Ovary (tissue), 9 donors: ENCODE data around the gene FOXD2. TPM values are rescaled to one million over a fixed set of nuclear protein-coding genes. Genes with fewer than 3 reads are reported as not detected.

Experiments
- DNase-seq, 5 donors: peaks; one replicate each; pipeline ENCODE4 v3.0.0-alpha.2; 2019 to 2020
- H3K27ac ChIP-seq, 2 donors: fragments of 200-600 bp; one replicate each; pipeline versions ENCODE4 v1.5.1 to v1.8.0; 2019 to 2022
- H3K27me3 ChIP-seq: fragments of 200-600 bp; one replicate; pipeline ENCODE4 v1.8.0; 2022
- H3K36me3 ChIP-seq: fragments of 200-600 bp; sonication (generic); one replicate; pipeline ENCODE4 v1.5.1; 2019
- H3K4me1 ChIP-seq: one replicate; pipeline ENCODE4 v1.8.1; 2013; ENCODE audit warnings: mild to moderate bottlenecking, moderate library complexity; ENCODE audit not compliant: insufficient read depth
- H3K4me3 ChIP-seq: fragments of 200-600 bp; sonication (generic); one replicate; pipeline ENCODE4 v1.5.1; 2017
- H3K9me3 ChIP-seq, 2 donors: fragments of 200-600 bp in 1 of 2; sonication (generic) in 1 of 2; one replicate each; pipeline versions ENCODE4 v1.5.1 to v1.8.1; 2013 to 2019; ENCODE audit warnings: mild to moderate bottlenecking in 1 of 2, moderate library complexity in 1 of 2
- EP300 ChIP-seq: sonication (generic); formaldehyde crosslinking; IDR thresholded peaks from one replicate; pipeline ENCODE4 v1.6.1; 2017; ENCODE audit warnings: antibody characterized with exemption
- POLR2A ChIP-seq: fragments of 450-650 bp; IDR thresholded peaks from one replicate; pipeline ENCODE4 v1.6.1; 2017; ENCODE audit warnings: antibody characterized with exemption, mild to moderate bottlenecking, moderate library complexity
- WGBS, 3 donors: extraction: QIAGEN DNeasy Blood & Tissue Kit in 1 of 3; methylation state at CpG; one replicate each; pipeline versions ENCODE4 v1.1.5 to v1.1.7; 2013 to 2017; 5-methylcytosine and 5-hydroxymethylcytosine counted together
- intact Hi-C, 4 donors: fragments of 100-400 bp; cut with DNase I; formaldehyde crosslinking; loops; one replicate each; pipeline versions ENCODE4 v1.11.0 to v1.15.1; 2022 to 2023
- polyA plus RNA-seq, 2 donors: library from polyadenylated mRNA; stranded (reverse); fragments of 200-250 nt in 1 of 2; fragments of 350-450 nt in 1 of 2; fragmentation: Illumina TruSeq in 1 of 2; extraction: RNeasy Lipid Tissue Mini Kit (QIAGEN cat#74804) in 1 of 2; gene quantifications; one replicate each; pipeline ENCODE4 v1.2.3, GENCODE V29; 2013 to 2014
- total RNA-seq, 7 donors: library from RNA; depleted of rRNA in 2 of 7; stranded (reverse); fragments of >200 nt in 2 of 7; fragmentation: NEBNext Ultra II Directional in 3 of 7; extraction: Animal tissue kit (Norgen Biotek cat#: 25700) in 3 of 7; gene quantifications; one replicate each; pipeline versions ENCODE4 v1.1.0 to v1.2.4, GENCODE V29; 2016 to 2023
- TF ChIP-seq, protein P1 (sequence below), 3 donors: fragments of 450-650 bp in 2 of 3; fragments of 200-600 bp in 1 of 3; IDR thresholded peaks; one replicate each; pipeline versions ENCODE4 v1.5.1 to v1.8.0; 2016 to 2022; ENCODE audit warnings: antibody characterized with exemption in 3 of 3, mild to moderate bottlenecking in 1 of 3
- donor health status: DM: no; HTN: no; CAD: no; lungs with moderate emphysema.
- donor health status: DM: no; HTN: no; CAD: no.
- donor health status: Bipolar disorder and iron deficiency.
- donor health status: DM: yes; HTN: yes; CAD: no.
- donor health status: DM: no; HTN: no; CAD: no.
- donor health status: DM: yes; HTN: yes; CAD: no.

FOXD2 gene
- total and polyA plus RNA-seq, 9 donors, result 0.05 to 0.18 (median 0.09) TPM; not detected in 3

DNA sequence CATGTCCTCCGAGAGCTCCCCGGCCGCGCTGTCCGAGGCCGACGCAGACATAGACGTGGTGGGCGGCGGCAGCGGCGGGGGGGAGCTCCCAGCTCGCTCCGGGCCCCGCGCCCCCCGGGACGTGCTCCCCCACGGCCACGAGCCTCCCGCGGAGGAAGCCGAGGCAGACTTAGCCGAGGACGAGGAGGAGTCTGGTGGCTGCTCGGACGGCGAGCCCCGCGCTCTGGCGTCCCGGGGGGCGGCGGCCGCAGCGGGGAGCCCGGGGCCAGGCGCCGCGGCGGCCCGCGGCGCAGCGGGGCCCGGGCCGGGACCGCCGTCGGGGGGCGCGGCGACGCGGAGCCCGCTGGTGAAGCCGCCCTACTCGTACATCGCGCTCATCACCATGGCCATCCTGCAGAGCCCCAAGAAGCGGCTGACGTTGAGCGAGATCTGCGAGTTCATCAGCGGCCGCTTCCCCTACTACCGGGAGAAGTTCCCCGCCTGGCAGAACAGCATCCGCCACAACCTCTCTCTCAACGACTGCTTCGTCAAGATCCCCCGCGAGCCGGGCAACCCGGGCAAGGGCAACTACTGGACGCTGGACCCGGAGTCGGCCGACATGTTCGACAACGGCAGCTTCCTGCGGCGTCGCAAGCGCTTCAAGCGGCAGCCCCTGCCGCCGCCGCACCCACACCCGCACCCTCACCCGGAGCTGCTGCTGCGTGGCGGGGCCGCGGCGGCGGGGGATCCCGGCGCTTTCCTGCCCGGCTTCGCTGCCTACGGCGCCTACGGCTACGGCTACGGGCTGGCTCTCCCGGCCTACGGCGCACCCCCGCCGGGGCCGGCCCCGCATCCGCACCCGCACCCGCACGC is 547 bp downstream of the FOXD2 start:
- Histone ChIP-seq H3K27ac (no peak overlapping the region), H3K4me3 (peak overlapping the region; percentile 65), H3K9me3 (no peaks in the 10 kb centered on the region), H3K4me1 (peaks cover 6% of the 10 kb centered on the region), H3K27me3 (no peaks in the 10 kb centered on the region), H3K36me3 (no peaks in the 10 kb centered on the region)
- intact Hi-C loops, result loop anchor here (2.0 to 10.0 kb wide), 3 partner anchors 244 to 286 kb away; partner anchors contain the start of gene PDZK1IP1 (in 1 of the 4)
- WGBS, 3 donors, result 0 to 2% (median 1%) methylated on average over 27 to 117 of the region's 117 CpGs
- DNase-seq, result no peak
- TF ChIP-seq POLR2A, result no peak
- TF ChIP-seq EP300, result no peak
- TF ChIP-seq, protein P1, sequence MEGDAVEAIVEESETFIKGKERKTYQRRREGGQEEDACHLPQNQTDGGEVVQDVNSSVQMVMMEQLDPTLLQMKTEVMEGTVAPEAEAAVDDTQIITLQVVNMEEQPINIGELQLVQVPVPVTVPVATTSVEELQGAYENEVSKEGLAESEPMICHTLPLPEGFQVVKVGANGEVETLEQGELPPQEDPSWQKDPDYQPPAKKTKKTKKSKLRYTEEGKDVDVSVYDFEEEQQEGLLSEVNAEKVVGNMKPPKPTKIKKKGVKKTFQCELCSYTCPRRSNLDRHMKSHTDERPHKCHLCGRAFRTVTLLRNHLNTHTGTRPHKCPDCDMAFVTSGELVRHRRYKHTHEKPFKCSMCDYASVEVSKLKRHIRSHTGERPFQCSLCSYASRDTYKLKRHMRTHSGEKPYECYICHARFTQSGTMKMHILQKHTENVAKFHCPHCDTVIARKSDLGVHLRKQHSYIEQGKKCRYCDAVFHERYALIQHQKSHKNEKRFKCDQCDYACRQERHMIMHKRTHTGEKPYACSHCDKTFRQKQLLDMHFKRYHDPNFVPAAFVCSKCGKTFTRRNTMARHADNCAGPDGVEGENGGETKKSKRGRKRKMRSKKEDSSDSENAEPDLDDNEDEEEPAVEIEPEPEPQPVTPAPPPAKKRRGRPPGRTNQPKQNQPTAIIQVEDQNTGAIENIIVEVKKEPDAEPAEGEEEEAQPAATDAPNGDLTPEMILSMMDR (IDR thresholded peaks at IDR 0.05), result no peak

DNA sequence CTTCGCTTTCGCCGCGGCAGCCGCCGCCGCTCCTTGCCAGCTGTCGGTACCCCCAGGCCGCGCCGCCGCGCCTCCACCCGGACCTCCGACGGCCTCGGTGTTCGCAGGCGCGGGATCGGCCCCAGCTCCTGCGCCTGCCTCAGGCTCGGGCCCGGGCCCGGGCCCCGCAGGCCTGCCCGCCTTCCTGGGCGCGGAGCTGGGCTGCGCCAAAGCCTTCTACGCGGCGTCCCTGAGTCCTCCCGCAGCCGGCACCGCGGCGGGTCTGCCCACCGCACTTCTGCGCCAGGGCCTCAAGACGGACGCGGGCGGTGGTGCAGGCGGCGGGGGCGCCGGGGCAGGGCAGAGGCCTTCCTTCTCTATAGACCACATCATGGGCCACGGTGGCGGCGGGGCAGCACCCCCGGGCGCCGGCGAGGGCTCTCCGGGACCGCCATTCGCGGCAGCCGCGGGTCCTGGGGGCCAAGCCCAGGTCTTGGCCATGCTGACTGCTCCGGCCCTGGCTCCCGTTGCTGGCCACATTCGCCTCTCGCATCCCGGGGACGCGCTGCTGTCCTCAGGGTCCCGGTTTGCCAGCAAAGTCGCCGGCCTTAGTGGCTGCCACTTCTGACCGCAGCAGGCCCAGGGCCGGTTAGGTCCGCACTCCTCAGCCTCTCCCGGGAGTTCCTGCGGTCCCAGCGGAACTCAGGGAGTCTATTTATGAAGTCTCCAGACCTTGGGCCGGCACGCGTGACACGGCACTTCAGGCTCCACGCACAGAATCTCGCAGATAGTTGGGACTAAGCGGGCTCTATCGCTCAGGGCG is 1.4 kb downstream of the FOXD2 start:
- Histone ChIP-seq H3K27ac (no peak overlapping the region), H3K27me3 (no peaks in the 10 kb centered on the region)
- TF ChIP-seq EP300, result no peak
- TF ChIP-seq, protein P1 (IDR thresholded peaks at IDR 0.05), result no peak
- TF ChIP-seq POLR2A, result no peak

DNA sequence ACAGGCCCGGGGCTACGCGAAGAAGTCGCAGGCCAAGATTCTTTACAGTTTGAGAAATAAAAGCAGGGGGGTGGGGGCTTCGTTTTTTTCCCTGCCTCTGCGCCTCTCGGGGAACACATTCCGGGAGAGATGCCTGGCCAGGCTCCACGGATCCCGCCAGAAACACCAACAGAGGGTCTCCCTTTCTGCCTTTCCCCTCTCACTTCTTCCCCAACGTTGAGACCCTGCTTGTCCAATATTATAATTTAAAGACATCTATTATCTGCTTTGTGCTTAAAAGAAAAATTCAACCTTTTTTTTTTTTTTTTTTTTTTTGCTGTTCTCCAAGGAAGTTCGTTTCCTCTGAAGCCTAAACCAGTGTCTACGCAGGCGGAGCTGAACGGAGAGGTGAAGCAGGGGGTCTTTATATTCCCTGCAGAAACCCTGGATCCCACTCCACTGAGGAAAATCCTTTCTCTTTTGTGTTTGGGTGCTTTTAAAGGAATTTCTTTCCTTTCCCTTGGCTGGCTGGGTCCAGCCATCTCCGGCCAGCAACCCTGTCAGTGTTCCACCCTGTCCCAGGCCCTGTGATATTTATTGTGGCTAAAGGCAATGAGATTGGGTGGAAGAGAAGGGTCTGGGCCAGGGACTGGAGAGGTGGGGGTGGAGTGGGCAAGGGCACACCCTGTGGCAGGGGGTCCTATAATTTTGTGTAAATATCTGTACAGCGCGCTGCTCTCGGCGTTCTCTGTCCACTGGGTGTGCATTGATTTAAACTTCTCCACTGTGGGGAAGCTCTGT is 2.2 kb downstream of the FOXD2 start:
- no peak overlapping the region for H3K27ac ChIP-seq
- no peak for DNase-seq
- TF ChIP-seq EP300, result no peak
- TF ChIP-seq, protein P1 (IDR thresholded peaks at IDR 0.05), result no peak
- TF ChIP-seq POLR2A, result no peak
- no peaks in the 10 kb centered on the region for H3K36me3 ChIP-seq
- peaks cover 2% of the 10 kb centered on the region for H3K4me1 ChIP-seq
- 43 to 49% (median 45%) methylated on average over 20 of the region's 20 CpGs for WGBS, 3 donors
- no peaks in the 10 kb centered on the region for H3K9me3 ChIP-seq
- H3K4me3 ChIP-seq, result peak overlapping the region; percentile 65
- no peaks in the 10 kb centered on the region for H3K27me3 ChIP-seq
- intact Hi-C loops, result loop anchor here (2.0 to 10.0 kb wide), 3 partner anchors 245 to 285 kb away; partner anchors contain the start of gene PDZK1IP1 (in 1 of the 4)

More for the DNA sequence above, 1.4 kb downstream of the FOXD2 start:
- Histone ChIP-seq H3K36me3 (no peaks in the 10 kb centered on the region), H3K4me1 (peaks cover 3% of the 10 kb centered on the region), H3K4me3 (peak overlapping the region; percentile 65), H3K9me3 (no peaks in the 10 kb centered on the region)
- intact Hi-C loops, result loop anchor here (2.0 to 10.0 kb wide), 3 partner anchors 244 to 286 kb away; partner anchors contain the start of gene PDZK1IP1 (in 1 of the 4)
- 5 to 15% (median 9%) methylated on average over 56 to 86 of the region's 86 CpGs for WGBS, 3 donors
- no peak for DNase-seq
